Measurements from ENCODE around the gene PTPRG.

DNA sequence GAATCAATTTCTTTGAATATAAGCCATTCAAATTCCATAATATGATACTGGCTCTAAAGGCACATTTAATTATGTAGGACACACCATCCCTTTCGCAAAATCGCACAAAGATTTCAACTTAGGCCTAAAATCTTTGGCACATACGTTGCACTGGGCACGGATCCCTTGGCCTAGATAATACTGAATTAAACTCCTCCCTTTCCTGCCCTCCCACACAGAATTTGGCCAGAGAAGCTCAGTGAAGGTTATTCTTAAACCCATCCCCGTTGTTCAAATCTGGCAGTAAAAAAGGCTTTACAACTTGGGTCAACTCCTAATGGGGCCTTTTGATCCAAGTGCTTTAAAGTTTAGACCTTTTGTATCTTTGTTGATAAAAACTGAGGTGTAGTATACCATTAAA is 247.2 kb downstream of the PTPRG start:
- no peak for TF ChIP-seq YY1 (IDR thresholded peaks at IDR 0.05; ENCODE audit: low read depth)
- TF ChIP-seq CEBPB (IDR thresholded peaks at IDR 0.05) = no peak
- no peak for TF ChIP-seq ZBTB7A (IDR thresholded peaks at IDR 0.05; ENCODE audit: low read depth)
- TF ChIP-seq, protein P1, sequence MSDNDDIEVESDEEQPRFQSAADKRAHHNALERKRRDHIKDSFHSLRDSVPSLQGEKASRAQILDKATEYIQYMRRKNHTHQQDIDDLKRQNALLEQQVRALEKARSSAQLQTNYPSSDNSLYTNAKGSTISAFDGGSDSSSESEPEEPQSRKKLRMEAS (IDR thresholded peaks at IDR 0.05) = no peak
- TF ChIP-seq, protein P2, sequence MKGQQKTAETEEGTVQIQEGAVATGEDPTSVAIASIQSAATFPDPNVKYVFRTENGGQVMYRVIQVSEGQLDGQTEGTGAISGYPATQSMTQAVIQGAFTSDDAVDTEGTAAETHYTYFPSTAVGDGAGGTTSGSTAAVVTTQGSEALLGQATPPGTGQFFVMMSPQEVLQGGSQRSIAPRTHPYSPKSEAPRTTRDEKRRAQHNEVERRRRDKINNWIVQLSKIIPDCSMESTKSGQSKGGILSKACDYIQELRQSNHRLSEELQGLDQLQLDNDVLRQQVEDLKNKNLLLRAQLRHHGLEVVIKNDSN (IDR thresholded peaks at IDR 0.05) = no peak
- TF ChIP-seq, protein P3, sequence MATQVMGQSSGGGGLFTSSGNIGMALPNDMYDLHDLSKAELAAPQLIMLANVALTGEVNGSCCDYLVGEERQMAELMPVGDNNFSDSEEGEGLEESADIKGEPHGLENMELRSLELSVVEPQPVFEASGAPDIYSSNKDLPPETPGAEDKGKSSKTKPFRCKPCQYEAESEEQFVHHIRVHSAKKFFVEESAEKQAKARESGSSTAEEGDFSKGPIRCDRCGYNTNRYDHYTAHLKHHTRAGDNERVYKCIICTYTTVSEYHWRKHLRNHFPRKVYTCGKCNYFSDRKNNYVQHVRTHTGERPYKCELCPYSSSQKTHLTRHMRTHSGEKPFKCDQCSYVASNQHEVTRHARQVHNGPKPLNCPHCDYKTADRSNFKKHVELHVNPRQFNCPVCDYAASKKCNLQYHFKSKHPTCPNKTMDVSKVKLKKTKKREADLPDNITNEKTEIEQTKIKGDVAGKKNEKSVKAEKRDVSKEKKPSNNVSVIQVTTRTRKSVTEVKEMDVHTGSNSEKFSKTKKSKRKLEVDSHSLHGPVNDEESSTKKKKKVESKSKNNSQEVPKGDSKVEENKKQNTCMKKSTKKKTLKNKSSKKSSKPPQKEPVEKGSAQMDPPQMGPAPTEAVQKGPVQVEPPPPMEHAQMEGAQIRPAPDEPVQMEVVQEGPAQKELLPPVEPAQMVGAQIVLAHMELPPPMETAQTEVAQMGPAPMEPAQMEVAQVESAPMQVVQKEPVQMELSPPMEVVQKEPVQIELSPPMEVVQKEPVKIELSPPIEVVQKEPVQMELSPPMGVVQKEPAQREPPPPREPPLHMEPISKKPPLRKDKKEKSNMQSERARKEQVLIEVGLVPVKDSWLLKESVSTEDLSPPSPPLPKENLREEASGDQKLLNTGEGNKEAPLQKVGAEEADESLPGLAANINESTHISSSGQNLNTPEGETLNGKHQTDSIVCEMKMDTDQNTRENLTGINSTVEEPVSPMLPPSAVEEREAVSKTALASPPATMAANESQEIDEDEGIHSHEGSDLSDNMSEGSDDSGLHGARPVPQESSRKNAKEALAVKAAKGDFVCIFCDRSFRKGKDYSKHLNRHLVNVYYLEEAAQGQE (IDR thresholded peaks at IDR 0.05; ENCODE audit: low read depth) = no peak
- TF ChIP-seq CREB1 (IDR thresholded peaks at IDR 0.05; ENCODE audit: low read depth) = no peak
- TF ChIP-seq TEAD4 (IDR thresholded peaks at IDR 0.05) = no peak
- no peak for TF ChIP-seq TAF1 (IDR thresholded peaks at IDR 0.05; ENCODE audit: low read depth)
